HG03457 (cell line): ENCODE measurements around the gene OR8B12.

Experiments used
- ATAC-seq: cut with Tn5 transposase; IDR thresholded peaks from one replicate; pipeline ENCODE4 v1.9.1; 2021; ENCODE audit warnings: moderate number of reproducible peaks; ENCODE audit not compliant: unreplicated experiment

The OR8B12 gene

GRCh38 chr11:124543554-124543953 lies at the start of gene OR8B12:
TSS of gene OR8B12 (minus strand) at chr11:124543654. CDS start at chr11:124543654, 0 bp downstream.
- no peak for ATAC-seq

GRCh38 chr11:124592627-124593026 lies 49.2 kb upstream of the OR8B12 start:
- ATAC-seq = no peak

- no peak for ATAC-seq
Measured at GRCh38 chr11:124591430-124591829, 48.0 kb upstream of the OR8B12 start.

- no peak for ATAC-seq
Measured at GRCh38 chr11:124586238-124586860, 42.9 kb upstream of the OR8B12 start.

GRCh38 chr11:124584681-124585372 lies 41.4 kb upstream of the OR8B12 start:
- no peak for ATAC-seq

GRCh38 chr11:124583781-124584180 lies 40.3 kb upstream of the OR8B12 start:
- ATAC-seq = no peak

- ATAC-seq = no peak
Measured at GRCh38 chr11:124582565-124582964, 39.1 kb upstream of the OR8B12 start.

- ATAC-seq = no peak
Measured at GRCh38 chr11:124581817-124582216, 38.4 kb upstream of the OR8B12 start.

GRCh38 chr11:124578761-124579160 lies 35.3 kb upstream of the OR8B12 start:
- ATAC-seq = no peak

- no peak for ATAC-seq
Measured at GRCh38 chr11:124577716-124578427, 34.4 kb upstream of the OR8B12 start.

GRCh38 chr11:124570160-124570559 lies 26.7 kb upstream of the OR8B12 start:
- ATAC-seq = no peak

- ATAC-seq = no peak
Measured at GRCh38 chr11:124569697-124570096, 26.2 kb upstream of the OR8B12 start, which contains the start of gene OR8A1. TSS of gene OR8A1 (plus strand) at chr11:124569997. CDS start at chr11:124570120, 123 bp downstream.

- no peak for ATAC-seq
Measured at GRCh38 chr11:124556828-124557227, 13.4 kb upstream of the OR8B12 start.

GRCh38 chr11:124551987-124552386 lies 8.5 kb upstream of the OR8B12 start:
- ATAC-seq = no peak

- ATAC-seq = no peak
Measured at GRCh38 chr11:124551189-124551588, 7.7 kb upstream of the OR8B12 start.

GRCh38 chr11:124543145-124543544 lies 309 bp downstream of the OR8B12 start:
- ATAC-seq = no peak

GRCh38 chr11:124541204-124541603 lies 2.2 kb downstream of the OR8B12 start:
- ATAC-seq = no peak

GRCh38 chr11:124538019-124538418 lies 5.4 kb downstream of the OR8B12 start:
- no peak for ATAC-seq

- no peak for ATAC-seq
Measured at GRCh38 chr11:124536520-124536919, 6.9 kb downstream of the OR8B12 start.

- no peak for ATAC-seq
Measured at GRCh38 chr11:124535552-124536232, 7.8 kb downstream of the OR8B12 start.

GRCh38 chr11:124534051-124534450 lies 9.4 kb downstream of the OR8B12 start:
- ATAC-seq = no peak
